GM18907 (cell line): ENCODE data around the gene MNX1.

Experiments used
- ATAC-seq: cut with Tn5 transposase; IDR thresholded peaks from one replicate; pipeline ENCODE4 v1.9.1; 2021; ENCODE audit warnings: mild to moderate bottlenecking, moderate library complexity; ENCODE audit not compliant: unreplicated experiment

Gene MNX1

GRCh38 chr7:157016352-157017041 lies 6.0 kb upstream of the MNX1 start:
- ATAC-seq, result peak; percentile 69

- ATAC-seq, result peak; percentile 12
Observed at GRCh38 chr7:157016024-157016351, 5.5 kb upstream of the MNX1 start.

- ATAC-seq, result no peak
Observed at GRCh38 chr7:157014635-157015555, 4.4 kb upstream of the MNX1 start.

- no peak for ATAC-seq
Observed at GRCh38 chr7:157013602-157014549, 3.4 kb upstream of the MNX1 start.

GRCh38 chr7:157013101-157013500 lies 2.6 kb upstream of the MNX1 start:
- no peak for ATAC-seq

- ATAC-seq, result no peak
Observed at GRCh38 chr7:157012113-157012547, 1.7 kb upstream of the MNX1 start.

GRCh38 chr7:157011333-157012112 lies 1.1 kb upstream of the MNX1 start:
- no peak for ATAC-seq

GRCh38 chr7:157009778-157010587 lies 480 bp downstream of the MNX1 start:
- peak; percentile 36 for ATAC-seq

- ATAC-seq, result peak; percentile 46
Observed at GRCh38 chr7:157009170-157009777, 1.2 kb downstream of the MNX1 start.

- peak; percentile 3 for ATAC-seq
Observed at GRCh38 chr7:157008206-157009169, 2.0 kb downstream of the MNX1 start.

GRCh38 chr7:157007470-157008066 lies 2.9 kb downstream of the MNX1 start:
- no peak for ATAC-seq

GRCh38 chr7:157006829-157007469 lies 3.5 kb downstream of the MNX1 start:
- no peak for ATAC-seq

GRCh38 chr7:157006205-157006747 lies 4.2 kb downstream of the MNX1 start:
- no peak for ATAC-seq

GRCh38 chr7:157005456-157006204 lies 4.8 kb downstream of the MNX1 start:
- no peak for ATAC-seq

GRCh38 chr7:157004521-157005455 lies 5.7 kb downstream of the MNX1 start:
- ATAC-seq, result no peak
